ENCODE results near the gene OCA2.
"Not testable (repeated sequence)": the region's sequence is repeated elsewhere in the genome, so short reads cannot be mapped to it uniquely, and the experiment has no call there.

OCA2 gene

DNA sequence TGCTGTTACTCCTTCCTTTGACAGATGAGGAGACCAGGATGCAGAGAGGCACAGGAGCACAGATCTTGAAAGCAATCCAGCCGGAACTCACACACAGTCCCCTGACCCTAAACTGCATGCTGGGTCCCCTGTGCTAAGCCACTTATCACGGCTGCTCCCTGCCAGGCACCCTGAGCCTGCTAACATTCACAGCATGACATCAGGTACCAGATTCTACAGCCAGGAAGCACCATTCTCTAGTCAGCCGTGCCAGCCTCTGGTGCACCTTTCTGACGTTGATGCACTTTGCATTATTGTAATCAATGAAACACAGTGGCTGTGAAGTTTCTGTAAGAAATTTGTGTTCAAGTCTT is 247.3 kb downstream of the OCA2 start:
- H3K4me3 ChIP-seq (ENCODE audit: low read length), result no peak overlapping the region
- DNase-seq, result no peak
- no peaks in the 10 kb centered on the region for H3K4me1 ChIP-seq (ENCODE audit: low read length)
- no peaks in the 10 kb centered on the region for H3K36me3 ChIP-seq (replicated peaks; ENCODE audit: insufficient read depth, low read length)
- TF ChIP-seq EZH2 (optimal IDR thresholded peaks at IDR 0.05; ENCODE audit: low read depth, low read length) (no peak), EZH2phosphoT487 (IDR thresholded peaks at IDR 0.05; ENCODE audit: low read length) (no peak)
- TF ChIP-seq, protein P1, sequence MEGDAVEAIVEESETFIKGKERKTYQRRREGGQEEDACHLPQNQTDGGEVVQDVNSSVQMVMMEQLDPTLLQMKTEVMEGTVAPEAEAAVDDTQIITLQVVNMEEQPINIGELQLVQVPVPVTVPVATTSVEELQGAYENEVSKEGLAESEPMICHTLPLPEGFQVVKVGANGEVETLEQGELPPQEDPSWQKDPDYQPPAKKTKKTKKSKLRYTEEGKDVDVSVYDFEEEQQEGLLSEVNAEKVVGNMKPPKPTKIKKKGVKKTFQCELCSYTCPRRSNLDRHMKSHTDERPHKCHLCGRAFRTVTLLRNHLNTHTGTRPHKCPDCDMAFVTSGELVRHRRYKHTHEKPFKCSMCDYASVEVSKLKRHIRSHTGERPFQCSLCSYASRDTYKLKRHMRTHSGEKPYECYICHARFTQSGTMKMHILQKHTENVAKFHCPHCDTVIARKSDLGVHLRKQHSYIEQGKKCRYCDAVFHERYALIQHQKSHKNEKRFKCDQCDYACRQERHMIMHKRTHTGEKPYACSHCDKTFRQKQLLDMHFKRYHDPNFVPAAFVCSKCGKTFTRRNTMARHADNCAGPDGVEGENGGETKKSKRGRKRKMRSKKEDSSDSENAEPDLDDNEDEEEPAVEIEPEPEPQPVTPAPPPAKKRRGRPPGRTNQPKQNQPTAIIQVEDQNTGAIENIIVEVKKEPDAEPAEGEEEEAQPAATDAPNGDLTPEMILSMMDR (IDR thresholded peaks at IDR 0.05; ENCODE audit: low read length), result no peak
- H3K79me2 ChIP-seq (ENCODE audit: low read length), result no peaks in the 10 kb centered on the region
- no peaks in the 10 kb centered on the region for H3K9me3 ChIP-seq (replicated peaks; ENCODE audit: insufficient read depth, low read length)
- H2AFZ ChIP-seq (ENCODE audit: low read length), result no peak overlapping the region
- no peaks in the 10 kb centered on the region for H4K20me1 ChIP-seq (ENCODE audit: insufficient read depth, low read length)
- H3K4me2 ChIP-seq (ENCODE audit: low read depth, low read length), result no peak overlapping the region
- no peak overlapping the region for H3K9ac ChIP-seq (ENCODE audit: low read length)
- H3F3A ChIP-seq (ENCODE audit: insufficient read depth, low read length), result no peaks in the 10 kb centered on the region
- H3K27ac ChIP-seq (ENCODE audit: low read length), result no peak overlapping the region
- H3K27me3 ChIP-seq (replicated peaks; ENCODE audit: insufficient read depth, low read length), result no peaks in the 10 kb centered on the region
- H3K9me2 ChIP-seq (replicated peaks; ENCODE audit: insufficient read depth, low read length), result no peaks in the 10 kb centered on the region

DNA sequence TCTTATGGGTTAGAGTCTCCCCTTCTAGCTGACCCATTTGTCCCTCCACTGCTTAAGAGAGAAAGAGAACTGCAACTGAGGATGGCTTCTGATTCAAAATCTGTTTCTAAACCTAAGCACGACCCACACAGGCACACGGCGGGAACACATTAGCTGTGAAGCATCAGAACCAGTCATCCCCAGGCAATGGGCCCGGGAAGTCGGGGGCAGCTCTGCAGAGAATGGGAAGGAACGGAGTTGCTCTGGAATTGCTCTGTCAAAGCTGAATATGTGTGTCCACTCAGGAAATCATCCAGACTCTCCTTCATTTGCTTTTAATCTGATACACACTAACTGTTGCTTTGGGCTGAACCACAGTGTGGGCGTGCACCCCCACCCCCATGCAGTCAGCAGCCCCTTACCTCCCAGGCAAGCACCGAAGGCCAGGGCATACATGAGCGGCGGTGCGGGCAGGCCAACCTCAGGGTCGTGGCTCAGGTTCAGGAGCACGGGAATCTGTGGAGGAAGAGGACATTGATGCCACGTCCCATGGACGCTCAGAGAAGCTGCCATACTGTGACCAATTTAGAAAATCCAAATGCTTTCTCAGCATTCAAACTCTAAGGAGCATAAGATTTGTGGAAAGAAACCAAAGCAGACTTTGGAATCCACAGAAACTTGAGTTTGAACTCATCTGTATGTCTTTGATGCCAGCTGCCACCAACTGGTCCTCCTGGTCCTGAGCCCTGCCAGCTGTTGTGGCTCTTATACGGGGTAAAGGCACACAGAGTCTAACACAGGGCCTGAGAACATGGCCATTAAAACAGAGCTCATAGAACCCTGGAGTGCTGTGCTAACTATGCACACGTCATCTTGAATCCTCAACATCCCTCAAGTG is 247.9 kb downstream of the OCA2 start:
- TF ChIP-seq EZH2 (optimal IDR thresholded peaks at IDR 0.05; ENCODE audit: low read depth, low read length) (no peak), EZH2phosphoT487 (IDR thresholded peaks at IDR 0.05; ENCODE audit: low read length) (no peak)
- TF ChIP-seq, protein P1 (IDR thresholded peaks at IDR 0.05; ENCODE audit: low read length), result no peak
- H3K36me3 ChIP-seq (replicated peaks; ENCODE audit: insufficient read depth, low read length), result no peaks in the 10 kb centered on the region
- H3K27me3 ChIP-seq (replicated peaks; ENCODE audit: insufficient read depth, low read length), result no peaks in the 10 kb centered on the region
- no peak overlapping the region for H3K9ac ChIP-seq (ENCODE audit: low read length)
- H3K4me3 ChIP-seq (ENCODE audit: low read length), result no peak overlapping the region
- H3K4me2 ChIP-seq (ENCODE audit: low read depth, low read length), result no peak overlapping the region
- no peaks in the 10 kb centered on the region for H4K20me1 ChIP-seq (ENCODE audit: insufficient read depth, low read length)
- no peak overlapping the region for H2AFZ ChIP-seq (ENCODE audit: low read length)
- DNase-seq, result no peak
- H3K9me2 ChIP-seq (replicated peaks; ENCODE audit: insufficient read depth, low read length), result no peaks in the 10 kb centered on the region
- H3K4me1 ChIP-seq (ENCODE audit: low read length), result no peaks in the 10 kb centered on the region
- no peaks in the 10 kb centered on the region for H3F3A ChIP-seq (ENCODE audit: insufficient read depth, low read length)
- no peaks in the 10 kb centered on the region for H3K79me2 ChIP-seq (ENCODE audit: low read length)
- H3K27ac ChIP-seq (ENCODE audit: low read length), result no peak overlapping the region
- H3K9me3 ChIP-seq (replicated peaks; ENCODE audit: insufficient read depth, low read length), result no peaks in the 10 kb centered on the region

DNA sequence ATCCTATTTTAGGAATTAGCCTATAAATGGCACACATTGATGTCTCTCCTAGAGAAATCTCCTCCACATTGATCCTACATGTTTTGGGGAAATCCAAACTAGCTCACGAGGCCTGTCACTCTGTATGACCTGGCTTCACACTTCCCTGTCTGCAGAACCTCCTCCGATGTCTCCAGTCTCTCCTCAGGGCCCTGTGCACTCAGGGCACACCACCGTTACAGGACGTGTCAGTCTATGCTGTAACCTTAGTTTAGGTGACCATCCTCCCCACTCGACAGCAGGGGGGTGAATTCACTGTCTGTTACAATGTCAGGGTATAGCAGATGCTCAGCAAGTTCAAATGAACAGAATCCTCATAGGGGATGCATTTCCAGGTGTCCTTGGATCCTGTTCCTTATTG is 249.1 kb downstream of the OCA2 start:
- TF ChIP-seq EZH2phosphoT487 (IDR thresholded peaks at IDR 0.05; ENCODE audit: low read length) (no peak), EZH2 (optimal IDR thresholded peaks at IDR 0.05; ENCODE audit: low read depth, low read length) (no peak)
- TF ChIP-seq, protein P1 (IDR thresholded peaks at IDR 0.05; ENCODE audit: low read length), result no peak
- no peak for DNase-seq
- H4K20me1 ChIP-seq (ENCODE audit: insufficient read depth, low read length), result no peaks in the 10 kb centered on the region
- H3K4me1 ChIP-seq (ENCODE audit: low read length), result no peaks in the 10 kb centered on the region
- no peak overlapping the region for H3K9ac ChIP-seq (ENCODE audit: low read length)
- H3K27ac ChIP-seq (ENCODE audit: low read length), result no peak overlapping the region
- no peaks in the 10 kb centered on the region for H3K9me3 ChIP-seq (replicated peaks; ENCODE audit: insufficient read depth, low read length)
- H3K27me3 ChIP-seq (replicated peaks; ENCODE audit: insufficient read depth, low read length), result no peaks in the 10 kb centered on the region
- no peak overlapping the region for H3K4me3 ChIP-seq (ENCODE audit: low read length)
- no peaks in the 10 kb centered on the region for H3K36me3 ChIP-seq (replicated peaks; ENCODE audit: insufficient read depth, low read length)
- H3F3A ChIP-seq (ENCODE audit: insufficient read depth, low read length), result no peaks in the 10 kb centered on the region
- H3K79me2 ChIP-seq (ENCODE audit: low read length), result no peaks in the 10 kb centered on the region
- no peak overlapping the region for H3K4me2 ChIP-seq (ENCODE audit: low read depth, low read length)
- H2AFZ ChIP-seq (ENCODE audit: low read length), result no peak overlapping the region
- no peaks in the 10 kb centered on the region for H3K9me2 ChIP-seq (replicated peaks; ENCODE audit: insufficient read depth, low read length)

DNA sequence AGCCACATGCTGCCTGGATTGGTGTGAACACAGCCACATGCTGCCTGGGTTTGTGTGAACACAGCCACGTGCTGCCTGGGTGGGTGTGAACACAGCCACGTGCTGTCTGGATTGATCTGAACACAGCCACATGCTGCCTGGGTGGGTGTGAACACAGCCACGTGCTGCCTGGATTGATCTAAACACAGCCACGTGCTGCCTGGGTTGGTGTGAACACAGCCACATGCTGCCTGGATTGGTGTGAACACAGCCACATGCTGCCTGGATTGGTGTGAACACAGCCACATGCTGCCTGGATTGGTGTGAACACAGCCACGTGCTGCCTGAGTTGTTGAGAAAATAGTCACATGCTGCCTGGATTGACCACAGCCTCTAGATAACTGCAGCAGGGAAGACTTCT is 250.2 kb downstream of the OCA2 start:
- not testable (repeated sequence) for H3F3A ChIP-seq (ENCODE audit: insufficient read depth, low read length); H3K9me2 ChIP-seq (replicated peaks; ENCODE audit: insufficient read depth, low read length); H3K9me3 ChIP-seq (replicated peaks; ENCODE audit: insufficient read depth, low read length); DNase-seq; H3K27me3 ChIP-seq (replicated peaks; ENCODE audit: insufficient read depth, low read length); H3K36me3 ChIP-seq (replicated peaks; ENCODE audit: insufficient read depth, low read length); H3K79me2 ChIP-seq (ENCODE audit: low read length); H3K4me1 ChIP-seq (ENCODE audit: low read length); H3K9ac ChIP-seq (ENCODE audit: low read length); H4K20me1 ChIP-seq (ENCODE audit: insufficient read depth, low read length); H3K4me3 ChIP-seq (ENCODE audit: low read length); H3K27ac ChIP-seq (ENCODE audit: low read length); H3K4me2 ChIP-seq (ENCODE audit: low read depth, low read length); H2AFZ ChIP-seq (ENCODE audit: low read length)
